Epidermal melanocyte (primary cell): ENCODE data around the gene SPNS2.

Experiments used
- DNase-seq: peaks from one replicate; pipeline ENCODE4 v3.0.0; 2011; ENCODE audit warnings: low spot score; ENCODE audit not compliant: insufficient read length

SPNS2 gene

GRCh38 chr17:4520060-4520893 is 21.6 kb downstream of the SPNS2 start:
- DNase-seq, result no peak

GRCh38 chr17:4520894-4521600 is 22.4 kb downstream of the SPNS2 start:
- DNase-seq, result no peak

GRCh38 chr17:4522661-4523060 is 24.0 kb downstream of the SPNS2 start:
- no peak for DNase-seq

- DNase-seq, result no peak
Measured at GRCh38 chr17:4523946-4524345, 25.3 kb downstream of the SPNS2 start.

GRCh38 chr17:4525691-4526397 is 27.2 kb downstream of the SPNS2 start:
- no peak for DNase-seq

GRCh38 chr17:4527134-4527533 is 28.5 kb downstream of the SPNS2 start:
- DNase-seq, result no peak

GRCh38 chr17:4527566-4528125 is 29.0 kb downstream of the SPNS2 start:
- no peak for DNase-seq

- no peak for DNase-seq
Measured at GRCh38 chr17:4529533-4530152, 31.0 kb downstream of the SPNS2 start.

GRCh38 chr17:4530799-4531730 is 32.4 kb downstream of the SPNS2 start:
- DNase-seq, result no peak

- no peak for DNase-seq
Measured at GRCh38 chr17:4531988-4532736, 33.5 kb downstream of the SPNS2 start.

GRCh38 chr17:4532860-4533522 is 34.3 kb downstream of the SPNS2 start:
- DNase-seq, result no peak

- DNase-seq, result no peak
Measured at GRCh38 chr17:4533523-4534504, 35.1 kb downstream of the SPNS2 start.

- no peak for DNase-seq
Measured at GRCh38 chr17:4534515-4534914, 35.8 kb downstream of the SPNS2 start.

- DNase-seq, result no peak
Measured at GRCh38 chr17:4534928-4535666, 36.4 kb downstream of the SPNS2 start.

GRCh38 chr17:4535667-4536258 is 37.1 kb downstream of the SPNS2 start:
- no peak for DNase-seq

GRCh38 chr17:4536259-4536741 is 37.6 kb downstream of the SPNS2 start:
- DNase-seq, result no peak
